ENCODE measurements around the gene ZNF606.

DNA sequence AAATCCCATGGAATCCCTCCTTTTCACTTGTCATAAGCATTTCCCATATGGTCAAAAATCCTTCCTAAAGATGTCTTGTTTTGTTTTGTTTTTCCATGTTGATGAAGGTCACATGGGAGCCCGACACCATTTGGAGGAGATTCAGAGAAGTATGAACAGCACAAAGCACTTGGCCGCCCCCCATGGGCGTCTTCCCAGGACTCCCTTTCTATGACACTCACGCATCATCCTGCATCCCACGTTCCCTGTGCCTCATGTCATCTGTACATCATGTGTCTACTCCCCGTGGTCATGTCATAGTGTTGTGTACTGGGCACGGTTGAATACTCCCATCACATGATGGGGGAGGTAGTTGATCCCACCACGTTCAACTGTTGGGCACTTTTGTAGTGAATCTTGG lies 33.2 kb upstream of the ZNF606 start:
- TF ChIP-seq, protein P1, sequence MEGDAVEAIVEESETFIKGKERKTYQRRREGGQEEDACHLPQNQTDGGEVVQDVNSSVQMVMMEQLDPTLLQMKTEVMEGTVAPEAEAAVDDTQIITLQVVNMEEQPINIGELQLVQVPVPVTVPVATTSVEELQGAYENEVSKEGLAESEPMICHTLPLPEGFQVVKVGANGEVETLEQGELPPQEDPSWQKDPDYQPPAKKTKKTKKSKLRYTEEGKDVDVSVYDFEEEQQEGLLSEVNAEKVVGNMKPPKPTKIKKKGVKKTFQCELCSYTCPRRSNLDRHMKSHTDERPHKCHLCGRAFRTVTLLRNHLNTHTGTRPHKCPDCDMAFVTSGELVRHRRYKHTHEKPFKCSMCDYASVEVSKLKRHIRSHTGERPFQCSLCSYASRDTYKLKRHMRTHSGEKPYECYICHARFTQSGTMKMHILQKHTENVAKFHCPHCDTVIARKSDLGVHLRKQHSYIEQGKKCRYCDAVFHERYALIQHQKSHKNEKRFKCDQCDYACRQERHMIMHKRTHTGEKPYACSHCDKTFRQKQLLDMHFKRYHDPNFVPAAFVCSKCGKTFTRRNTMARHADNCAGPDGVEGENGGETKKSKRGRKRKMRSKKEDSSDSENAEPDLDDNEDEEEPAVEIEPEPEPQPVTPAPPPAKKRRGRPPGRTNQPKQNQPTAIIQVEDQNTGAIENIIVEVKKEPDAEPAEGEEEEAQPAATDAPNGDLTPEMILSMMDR (conservative IDR thresholded peaks at IDR 0.05; ENCODE audit: low read length) = no peak
- TF ChIP-seq EZH2phosphoT487 (IDR thresholded peaks at IDR 0.05; ENCODE audit: borderline replicate concordance, low read depth, low read length) = no peak
